ENCODE results near the gene FIGN. TPM values are rescaled to one million over a fixed set of nuclear protein-coding genes. Genes with fewer than 3 reads are reported as not detected.

FIGN gene
- total RNA-seq, 1 experiment from 2014 or later: not detected

- H3K9me3 Mint-ChIP-seq (ENCODE audit: unreplicated experiment): peaks cover 11% of the 10 kb centered on the region
- no peaks in the 10 kb centered on the region for H3K27me3 Mint-ChIP-seq (ENCODE audit: insufficient read depth, unreplicated experiment)
- no TSS peak for BruUV-seq (replicated peaks)
- ChIA-PET POLR2A (no interaction called here), CTCF (no interaction called here)
- no peak for TF ChIP-seq CTCF (IDR thresholded peaks at IDR 0.05; ENCODE audit: insufficient read depth in 1 of 2, low read depth in 1 of 2, low read length in 1 of 2, severe bottlenecking in 1 of 2, unreplicated experiment in 1 of 2)
- H3K4me1 Mint-ChIP-seq (ENCODE audit: low read depth, unreplicated experiment): no peaks in the 10 kb centered on the region
- no peaks in the 10 kb centered on the region for H3K36me3 ChIP-seq (ENCODE audit: control insufficient read depth, insufficient read depth, low read length)
- H3K27ac Mint-ChIP-seq (ENCODE audit: unreplicated experiment): no peak overlapping the region
- DNase-seq: no peak
- no peak overlapping the region for H3K4me3 ChIP-seq (ENCODE audit: low read depth, low read length)
- H3K27me3 ChIP-seq (replicated peaks; ENCODE audit: control insufficient read depth, insufficient read depth, low read length): no peaks in the 10 kb centered on the region
- H3K36me3 Mint-ChIP-seq (ENCODE audit: insufficient read depth, unreplicated experiment): peaks cover 6% of the 10 kb centered on the region
- intact Hi-C loops (cut with micrococcal nuclease; ENCODE audit: unreplicated experiment): no loop called here
- H3K4me1 ChIP-seq: no peaks in the 10 kb centered on the region
- H3K9me3 ChIP-seq: no peaks in the 10 kb centered on the region
- no peak overlapping the region for H3K4me3 Mint-ChIP-seq (ENCODE audit: unreplicated experiment)
Observed at GRCh38 chr2:163732727-163733126, 3.1 kb downstream of the FIGN start.

- POLR2A ChIA-PET: no interaction called here
- no peak for DNase-seq
- Mint-ChIP-seq H3K4me1 (ENCODE audit: low read depth, unreplicated experiment) (no peaks in the 10 kb centered on the region), H3K27ac (ENCODE audit: unreplicated experiment) (no peak overlapping the region), H3K9me3 (ENCODE audit: unreplicated experiment) (peaks cover 11% of the 10 kb centered on the region), H3K36me3 (ENCODE audit: insufficient read depth, unreplicated experiment) (peaks cover 6% of the 10 kb centered on the region), H3K27me3 (ENCODE audit: insufficient read depth, unreplicated experiment) (no peaks in the 10 kb centered on the region), H3K4me3 (ENCODE audit: unreplicated experiment) (no peak overlapping the region)
- Histone ChIP-seq H3K9me3 (no peaks in the 10 kb centered on the region), H3K4me3 (ENCODE audit: low read depth, low read length) (no peak overlapping the region), H3K36me3 (ENCODE audit: control insufficient read depth, insufficient read depth, low read length) (no peaks in the 10 kb centered on the region), H3K27me3 (replicated peaks; ENCODE audit: control insufficient read depth, insufficient read depth, low read length) (no peaks in the 10 kb centered on the region), H3K4me1 (no peaks in the 10 kb centered on the region)
- CTCF ChIA-PET: no interaction called here
- BruUV-seq (replicated peaks): no TSS peak
- intact Hi-C loops (cut with micrococcal nuclease; ENCODE audit: unreplicated experiment): no loop called here
- no peak for TF ChIP-seq CTCF (IDR thresholded peaks at IDR 0.05; ENCODE audit: insufficient read depth in 1 of 2, low read depth in 1 of 2, low read length in 1 of 2, severe bottlenecking in 1 of 2, unreplicated experiment in 1 of 2)
Observed at GRCh38 chr2:163731735-163732134, 4.1 kb downstream of the FIGN start.

- Histone ChIP-seq H3K4me1 (no peaks in the 10 kb centered on the region), H3K36me3 (ENCODE audit: control insufficient read depth, insufficient read depth, low read length) (no peaks in the 10 kb centered on the region), H3K4me3 (ENCODE audit: low read depth, low read length) (no peak overlapping the region), H3K9me3 (no peaks in the 10 kb centered on the region), H3K27me3 (replicated peaks; ENCODE audit: control insufficient read depth, insufficient read depth, low read length) (no peaks in the 10 kb centered on the region)
- Mint-ChIP-seq H3K27me3 (ENCODE audit: insufficient read depth, unreplicated experiment) (no peaks in the 10 kb centered on the region), H3K9me3 (ENCODE audit: unreplicated experiment) (peaks cover 2% of the 10 kb centered on the region), H3K4me1 (ENCODE audit: low read depth, unreplicated experiment) (no peaks in the 10 kb centered on the region), H3K27ac (ENCODE audit: unreplicated experiment) (no peak overlapping the region), H3K4me3 (ENCODE audit: unreplicated experiment) (no peak overlapping the region), H3K36me3 (ENCODE audit: insufficient read depth, unreplicated experiment) (no peaks in the 10 kb centered on the region)
- ChIA-PET CTCF (no interaction called here), POLR2A (no interaction called here)
- intact Hi-C loops (cut with micrococcal nuclease; ENCODE audit: unreplicated experiment): no loop called here
- no TSS peak for BruUV-seq (replicated peaks)
- no peak for TF ChIP-seq CTCF (IDR thresholded peaks at IDR 0.05; ENCODE audit: insufficient read depth in 1 of 2, low read depth in 1 of 2, low read length in 1 of 2, severe bottlenecking in 1 of 2, unreplicated experiment in 1 of 2)
- no peak for DNase-seq
Observed at GRCh38 chr2:163730556-163730955, 5.3 kb downstream of the FIGN start.
